GM19438 (cell line): ENCODE results near the gene RIN3.

Experiments used
- ATAC-seq: cut with Tn5 transposase; IDR thresholded peaks from one replicate; pipeline ENCODE4 v1.9.1; 2021; ENCODE audit warnings: low read depth; ENCODE audit not compliant: unreplicated experiment

RIN3 gene

DNA sequence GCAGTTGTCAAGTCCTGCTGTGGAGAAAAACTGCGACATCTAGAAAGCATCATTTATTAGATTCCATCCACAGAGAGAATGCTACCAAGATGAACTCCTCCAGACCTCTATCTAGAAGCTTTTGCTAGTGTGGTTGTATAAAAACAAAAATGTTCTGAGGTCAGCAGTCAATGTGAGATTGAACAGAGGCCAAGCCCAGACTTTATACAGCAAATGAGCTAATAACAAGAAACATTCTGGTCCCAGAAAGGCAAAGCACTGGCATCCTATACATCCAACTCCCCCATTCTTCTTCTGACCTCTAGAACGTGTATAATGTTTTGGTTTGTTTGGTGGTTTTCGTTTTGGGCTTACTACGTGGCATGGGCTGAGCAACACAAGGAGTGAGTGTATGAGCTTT, 26.7 kb upstream of the RIN3 start:
- no peak for ATAC-seq

DNA sequence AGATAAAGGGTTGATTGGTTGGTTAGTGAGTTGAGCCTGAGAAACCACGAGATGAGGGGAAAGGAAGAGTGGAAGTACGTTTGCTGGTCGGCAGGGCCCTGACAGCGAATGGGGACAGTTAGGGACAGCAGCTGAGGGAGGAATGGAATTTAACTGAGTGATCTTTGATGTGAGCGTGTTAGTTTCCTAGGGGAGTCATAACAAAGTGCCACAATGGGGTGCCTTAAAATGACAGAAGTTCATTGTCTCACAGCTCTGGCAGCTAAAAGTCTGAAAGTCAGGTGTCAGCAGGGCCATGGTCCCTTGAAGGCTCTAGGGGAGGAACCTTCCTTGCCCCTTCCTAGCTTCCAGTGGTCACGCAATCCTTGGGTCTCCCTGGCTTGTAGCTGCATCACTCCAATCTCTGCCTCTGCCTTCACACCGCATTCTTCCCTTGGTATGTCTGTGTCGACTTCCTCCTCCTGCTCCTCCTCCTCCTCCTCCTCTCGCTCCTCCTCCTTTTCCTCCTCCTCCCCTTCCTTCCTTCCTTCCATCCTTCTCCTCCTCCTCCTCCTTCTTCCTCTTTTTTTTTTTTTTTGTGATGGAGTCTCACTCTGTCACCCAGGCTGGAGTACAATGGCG, 26.0 kb upstream of the RIN3 start:
- ATAC-seq: no peak

DNA sequence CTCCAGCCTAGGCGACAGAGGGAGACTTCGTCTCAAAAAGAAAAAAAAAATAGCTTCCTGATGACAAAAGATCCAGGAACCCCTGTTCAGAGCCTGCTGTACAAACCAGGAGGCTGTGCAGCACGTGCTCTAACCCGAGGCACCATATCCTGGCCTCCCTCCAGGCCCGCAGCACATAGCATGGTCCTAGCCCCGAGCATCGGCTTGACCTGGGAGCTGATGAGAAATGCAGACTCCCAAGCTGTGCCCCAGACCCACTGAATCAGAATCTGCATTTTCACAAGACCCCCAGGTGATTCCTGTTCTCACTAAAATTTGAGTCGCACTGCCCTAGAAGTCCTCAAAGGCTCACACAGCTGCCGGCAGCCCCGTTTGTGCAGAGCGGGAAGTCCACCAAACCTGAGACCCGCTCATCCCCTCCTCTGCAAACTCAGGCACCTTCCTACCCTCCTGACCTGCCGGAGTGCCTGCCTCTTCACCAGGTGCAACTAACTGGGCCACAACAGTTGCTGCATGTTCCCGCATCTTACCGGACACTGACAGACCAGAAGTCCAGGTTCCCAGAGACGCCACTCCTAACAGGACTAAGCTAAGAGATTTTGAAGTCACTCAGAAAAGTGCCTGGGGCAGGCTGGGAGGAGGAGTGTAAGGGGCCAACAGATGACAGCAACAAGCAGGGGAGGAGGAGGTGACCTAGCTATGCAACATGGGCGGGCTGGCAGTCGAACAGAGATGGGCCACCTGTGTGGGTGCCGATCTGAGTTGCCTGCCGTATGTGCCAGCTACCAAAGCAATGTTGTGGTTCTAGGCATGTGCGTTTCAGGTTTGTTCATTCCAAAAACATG, 24.0 kb upstream of the RIN3 start:
- no peak for ATAC-seq

DNA sequence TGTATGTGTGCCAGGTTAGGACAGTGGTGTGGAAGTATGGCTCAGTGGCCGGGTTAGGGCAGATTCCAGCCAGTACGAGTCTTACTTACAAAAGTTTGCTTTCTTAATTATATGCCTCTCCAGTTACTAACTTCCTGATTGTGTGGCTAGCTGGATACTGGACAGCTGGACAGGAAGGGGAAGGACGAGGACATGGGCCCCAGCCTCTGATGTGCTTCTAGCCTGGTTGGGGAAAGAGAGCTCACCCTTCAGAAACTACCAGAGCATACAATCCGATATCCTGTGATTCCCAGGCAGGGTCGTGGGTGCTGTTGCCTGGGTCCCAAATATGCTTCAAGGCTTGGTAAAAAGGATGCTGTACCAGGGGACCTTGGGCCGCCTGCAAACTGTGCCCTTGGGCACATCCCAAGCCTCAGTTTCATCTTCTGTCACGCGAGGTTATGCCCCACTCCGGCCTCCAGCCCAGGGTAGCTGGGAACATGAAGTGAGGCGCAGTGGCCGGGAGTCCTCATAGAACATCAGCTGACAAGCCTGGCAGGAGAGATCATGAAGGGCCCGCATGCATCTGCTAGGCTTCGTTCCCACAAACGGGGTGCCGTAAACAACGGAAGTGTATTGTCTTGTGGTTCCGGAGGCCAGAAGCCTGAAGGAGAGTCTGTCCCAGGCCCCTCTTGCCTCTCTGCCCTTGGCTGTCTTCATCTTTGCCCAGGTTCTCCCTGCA, 23.2 kb upstream of the RIN3 start:
- no peak for ATAC-seq

DNA sequence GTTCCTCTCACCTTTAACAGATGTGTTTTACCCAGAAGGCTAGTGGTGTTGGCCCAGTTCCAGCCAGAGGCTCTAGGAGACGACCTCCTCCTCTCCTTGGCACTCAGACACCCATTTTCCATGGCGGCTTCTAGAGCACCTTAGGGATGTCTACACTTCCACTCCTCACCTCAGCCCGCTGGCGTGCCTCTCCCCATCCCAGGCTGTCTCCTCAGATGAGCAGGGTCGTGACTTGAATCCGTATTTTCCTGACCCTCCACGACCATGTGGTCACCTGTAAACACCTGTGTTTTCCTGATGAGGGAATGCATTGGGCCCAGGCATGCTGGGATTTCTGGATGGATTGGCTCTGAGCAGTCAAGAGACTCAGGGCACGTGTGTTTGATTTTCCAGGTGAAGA, 21.8 kb upstream of the RIN3 start:
- no peak for ATAC-seq

DNA sequence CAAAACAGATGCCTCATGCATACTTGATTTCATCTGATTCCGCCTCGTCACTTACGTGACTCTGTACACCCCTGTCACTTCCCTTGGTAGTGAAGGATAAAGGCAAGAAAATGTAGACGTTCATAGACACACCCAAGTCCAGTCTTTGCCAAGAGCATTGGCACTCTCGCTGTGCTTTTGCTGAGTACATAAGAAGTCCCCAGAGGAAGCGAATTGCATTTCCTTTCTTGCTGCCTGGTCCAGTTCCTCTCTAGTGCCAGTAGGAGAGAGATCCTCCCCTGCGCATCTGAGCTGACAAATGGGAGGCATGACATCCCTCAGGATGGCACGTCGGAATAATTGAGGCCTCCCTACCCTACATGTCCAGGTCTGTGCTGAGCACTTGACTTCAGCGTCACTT, 21.3 kb upstream of the RIN3 start:
- ATAC-seq: no peak

DNA sequence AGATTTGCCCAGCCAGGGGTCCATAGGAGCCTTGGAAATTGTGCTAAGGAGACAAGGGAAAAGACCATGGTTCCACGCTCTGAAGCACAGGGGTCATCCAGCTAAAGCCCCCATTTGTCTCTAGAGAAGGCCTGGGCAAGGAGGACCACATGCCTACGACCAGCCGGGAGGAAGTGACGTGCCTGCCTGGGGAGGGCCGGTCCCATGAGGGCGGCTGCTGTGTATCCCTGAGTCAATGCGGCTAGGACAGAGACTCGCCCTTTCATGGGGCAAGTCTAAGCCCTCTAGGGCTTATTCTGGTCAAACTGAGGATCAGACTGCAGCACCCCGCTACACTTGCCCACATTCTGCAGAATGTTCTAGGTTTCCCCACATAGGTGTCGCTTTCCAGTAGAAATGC, 20.6 kb upstream of the RIN3 start:
- ATAC-seq: no peak

DNA sequence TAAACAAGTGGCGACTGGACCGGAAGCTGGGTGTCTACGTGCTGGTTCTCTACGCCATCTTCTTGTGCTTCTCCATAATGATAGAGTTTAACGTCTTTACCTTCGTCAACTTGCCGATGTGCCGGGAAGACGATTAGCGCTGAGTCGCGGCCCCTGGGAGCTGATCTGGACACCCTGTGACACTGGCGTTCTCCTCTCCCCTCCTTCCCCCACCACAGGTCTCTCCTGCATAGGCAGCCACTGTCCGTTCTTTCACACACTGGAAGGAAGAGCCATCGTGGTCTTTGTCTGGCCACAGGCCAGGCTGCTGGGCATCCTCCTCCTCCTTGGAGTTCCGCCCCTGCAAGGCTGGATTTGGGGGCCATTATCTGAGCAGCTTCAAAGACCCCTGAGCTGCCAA, 20.1 kb upstream of the RIN3 start:
- ATAC-seq: no peak

DNA sequence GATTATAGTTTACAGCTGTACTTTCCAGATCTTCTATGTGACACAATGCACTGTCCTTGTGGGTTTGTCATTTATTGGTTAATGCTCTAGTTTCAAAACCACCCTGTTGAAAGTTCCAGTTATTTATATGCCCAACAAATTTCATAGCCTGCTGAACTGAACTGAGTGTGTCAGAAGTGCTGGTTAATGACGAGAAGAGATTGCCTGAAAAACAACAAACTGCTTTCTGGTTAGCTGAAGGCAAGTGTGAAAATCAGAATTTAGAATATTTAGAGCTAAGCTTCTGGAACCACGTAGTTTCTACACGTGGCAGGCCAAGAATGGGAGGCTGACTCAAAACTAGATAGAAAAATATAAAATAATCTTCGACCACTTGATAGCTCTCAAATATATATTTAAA, 19.1 kb upstream of the RIN3 start:
- ATAC-seq: no peak

DNA sequence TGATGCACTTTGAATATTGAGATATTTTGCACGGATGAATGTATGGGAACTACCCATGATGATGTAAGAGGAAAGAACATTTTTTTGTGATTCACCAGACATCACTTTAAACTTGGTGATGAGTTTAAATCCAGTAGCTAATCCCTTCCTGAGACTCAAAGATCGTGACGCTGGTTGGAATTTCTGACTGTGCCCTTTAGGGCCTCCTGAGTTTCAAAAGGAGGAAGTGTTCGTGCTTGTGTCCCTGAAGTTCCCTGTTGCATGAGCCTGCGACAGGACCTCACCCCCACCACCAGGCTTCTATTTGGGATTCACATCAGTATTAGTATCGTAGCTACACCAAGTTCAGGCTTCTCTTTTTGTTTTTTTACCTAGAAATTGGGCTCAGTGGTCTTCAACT, 18.6 kb upstream of the RIN3 start:
- ATAC-seq: no peak

DNA sequence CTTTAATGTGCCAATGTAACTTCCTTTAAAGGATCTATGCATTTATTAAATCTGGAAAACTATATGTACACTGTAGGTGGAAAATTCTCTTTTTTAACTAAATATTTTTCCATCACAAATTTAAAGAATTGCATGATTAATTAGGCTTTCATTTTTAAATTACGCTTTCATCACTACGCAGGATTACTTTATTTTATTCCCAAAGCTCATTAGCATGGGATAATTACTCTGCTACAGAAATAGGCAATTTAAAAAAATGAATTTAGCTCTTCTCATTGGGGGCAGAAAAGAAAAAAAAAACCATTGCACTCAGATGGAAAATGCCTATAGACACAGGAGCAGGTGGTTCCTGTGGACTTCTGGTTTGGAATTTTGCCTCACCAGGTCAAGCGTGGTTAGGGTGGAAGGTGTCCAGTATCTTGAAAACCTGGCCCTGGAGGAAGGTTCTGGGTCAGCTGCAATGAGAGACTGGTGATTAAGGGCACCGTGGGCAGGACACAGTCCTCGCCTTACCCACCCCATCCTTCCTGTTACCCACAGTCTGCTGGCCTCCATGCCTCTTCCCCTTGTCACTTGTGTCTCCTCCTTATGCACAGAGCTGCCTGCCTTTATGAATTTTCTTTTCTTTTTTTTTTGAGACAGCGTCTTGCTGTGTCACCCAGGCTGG, 17.3 kb upstream of the RIN3 start:
- ATAC-seq: no peak

DNA sequence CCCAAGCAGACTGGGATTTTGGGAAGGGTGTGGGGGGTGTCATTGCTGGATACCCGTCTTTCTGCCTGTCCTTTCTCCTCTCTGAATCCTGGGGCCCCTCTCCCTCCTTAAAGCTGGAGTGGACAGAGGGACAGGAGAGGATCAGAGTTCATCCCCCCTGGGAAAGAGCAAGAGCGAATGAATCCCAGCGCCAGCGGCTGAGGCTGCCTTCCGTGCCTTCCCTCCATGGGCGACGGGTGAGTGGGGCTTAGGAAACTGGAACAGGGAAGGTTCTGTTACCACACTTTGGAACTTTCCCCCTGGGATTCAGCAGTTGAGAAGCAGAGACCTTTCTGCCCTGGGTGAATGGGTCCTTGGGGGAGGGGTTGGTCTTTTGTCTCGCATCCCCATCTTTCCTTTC, 16.2 kb upstream of the RIN3 start:
- no peak for ATAC-seq

DNA sequence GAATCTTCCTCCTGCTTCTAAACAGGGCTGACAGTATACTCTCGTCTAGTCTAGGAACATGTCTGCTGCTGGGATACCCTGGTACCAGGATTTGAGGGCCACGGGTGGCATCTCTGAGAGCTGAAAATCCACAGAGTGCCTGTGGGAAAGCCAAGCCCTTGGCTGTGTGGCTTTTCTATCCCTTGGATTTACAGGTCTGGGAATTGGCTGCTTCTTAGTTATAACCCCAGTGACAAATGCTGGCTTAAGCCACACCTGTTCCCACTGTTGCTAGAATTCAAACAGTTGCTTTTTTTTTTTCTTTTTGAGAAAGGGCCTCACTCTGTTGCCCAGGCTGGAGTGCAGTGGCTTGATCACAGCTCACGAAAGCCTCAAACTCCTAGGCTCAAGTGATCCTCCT, 14.3 kb upstream of the RIN3 start:
- ATAC-seq: no peak

DNA sequence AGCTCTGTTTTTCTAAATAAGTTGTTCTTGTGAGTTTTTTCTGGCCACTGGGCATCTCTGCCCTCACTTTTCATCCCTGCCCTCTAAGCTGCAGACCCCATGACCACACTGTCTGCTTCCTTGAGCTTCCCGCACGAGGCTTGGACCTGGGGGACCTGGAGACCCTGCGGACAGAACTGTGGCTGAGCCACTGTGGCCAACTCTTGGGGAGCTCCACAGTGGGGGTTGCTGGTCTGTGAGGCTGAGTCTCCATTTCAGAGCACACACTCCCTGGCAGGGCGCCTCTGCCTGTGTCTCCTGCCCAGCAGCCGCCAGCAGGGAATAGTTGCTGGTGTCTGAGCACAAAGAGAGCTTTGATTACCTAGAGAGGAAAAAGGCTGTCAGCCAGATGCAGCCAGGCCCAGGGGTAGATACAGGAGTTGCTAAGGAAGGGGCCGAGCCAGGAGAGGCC, 13.1 kb upstream of the RIN3 start:
- ATAC-seq: no peak

DNA sequence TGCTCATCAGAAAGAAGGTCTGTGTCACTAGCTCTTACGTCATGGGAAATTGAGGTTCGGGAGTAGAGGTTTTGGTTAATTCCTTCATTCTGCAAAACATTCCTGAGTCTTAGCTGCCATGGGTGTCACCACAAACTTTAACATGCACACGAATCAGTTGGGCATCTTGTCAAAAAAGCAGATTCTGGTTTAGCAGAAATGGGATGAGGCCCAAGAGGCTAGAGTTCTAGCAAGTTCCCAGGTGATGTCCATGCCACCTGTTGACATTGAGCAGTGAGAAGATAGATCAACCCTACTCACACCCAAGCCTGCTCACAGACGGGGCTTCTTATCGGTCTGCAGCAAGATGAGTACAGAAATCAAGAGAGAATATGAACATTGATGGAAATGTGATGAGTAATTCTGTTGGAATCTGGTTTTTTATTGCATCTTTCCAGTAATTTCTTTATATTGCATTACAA, 11.7 kb upstream of the RIN3 start:
- ATAC-seq: no peak

DNA sequence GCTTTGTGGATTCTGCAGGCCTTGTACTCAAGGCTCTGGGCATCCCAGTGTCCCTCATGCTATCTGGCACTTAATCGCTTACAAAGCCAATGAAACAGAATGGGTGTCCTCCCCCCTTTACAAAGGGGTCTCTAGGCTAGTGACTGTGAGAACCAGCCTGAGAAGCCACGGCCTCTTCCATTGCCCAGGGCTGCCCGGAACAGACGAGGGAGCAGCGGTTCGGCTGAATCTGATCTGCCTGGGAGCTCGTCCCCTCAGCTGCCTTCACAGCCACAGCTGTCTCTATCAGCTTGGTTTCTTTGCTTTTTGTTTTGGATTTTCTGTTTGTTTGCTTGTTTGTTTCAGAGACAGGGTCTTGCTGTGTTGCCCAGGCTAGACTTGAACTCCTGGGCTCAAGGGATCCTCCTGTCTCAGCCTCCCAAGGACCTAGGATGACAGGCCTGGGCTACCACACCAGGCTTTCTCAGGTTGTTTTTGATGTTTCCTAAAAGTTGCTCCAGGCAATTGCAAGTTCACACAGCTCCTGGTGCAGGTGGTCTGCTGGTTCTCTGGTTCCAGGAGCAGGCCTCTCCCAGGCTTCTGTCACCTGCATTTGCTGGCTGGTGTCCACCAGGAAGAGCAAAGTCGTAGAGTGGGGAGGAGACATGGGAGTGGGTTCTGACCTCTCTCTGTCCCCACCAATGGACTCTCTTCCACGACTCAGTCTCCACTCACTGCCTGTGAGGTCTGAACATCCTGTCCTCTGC, 10.9 kb upstream of the RIN3 start:
- no peak for ATAC-seq

DNA sequence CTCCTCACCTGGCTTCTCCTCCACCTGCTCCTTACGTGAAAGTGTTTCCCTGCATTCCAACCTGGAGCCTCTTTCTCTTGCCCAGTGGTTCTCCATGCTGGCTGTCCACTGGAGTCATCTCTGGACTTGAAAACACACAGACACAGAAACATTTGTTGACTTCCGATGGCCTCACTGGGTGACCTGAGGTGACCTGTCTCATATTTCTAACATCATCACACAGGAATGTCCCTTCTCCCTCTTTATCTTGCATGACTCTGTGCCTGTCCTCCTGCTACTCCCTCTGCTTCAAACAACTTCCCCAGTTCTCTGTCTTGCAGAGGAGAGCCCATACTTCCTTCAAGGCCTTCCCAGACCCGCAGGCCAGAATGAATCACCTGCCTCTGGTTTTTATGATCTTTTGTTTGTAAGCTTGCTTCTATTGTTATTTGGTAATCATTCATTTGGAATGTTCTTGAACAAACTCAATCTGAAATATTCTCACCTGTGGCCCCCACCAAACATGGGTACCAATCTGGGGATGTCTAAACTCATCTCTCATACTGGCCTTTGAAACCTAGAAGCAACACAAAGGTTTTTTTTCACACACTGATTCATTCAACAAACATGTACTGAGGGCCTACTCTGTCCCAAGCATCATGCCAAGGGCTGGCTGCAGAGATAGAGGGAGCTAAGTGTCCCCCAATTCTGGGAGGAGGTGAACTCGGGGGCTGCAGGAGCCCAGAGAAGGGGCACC, 9.7 kb upstream of the RIN3 start:
- no peak for ATAC-seq

DNA sequence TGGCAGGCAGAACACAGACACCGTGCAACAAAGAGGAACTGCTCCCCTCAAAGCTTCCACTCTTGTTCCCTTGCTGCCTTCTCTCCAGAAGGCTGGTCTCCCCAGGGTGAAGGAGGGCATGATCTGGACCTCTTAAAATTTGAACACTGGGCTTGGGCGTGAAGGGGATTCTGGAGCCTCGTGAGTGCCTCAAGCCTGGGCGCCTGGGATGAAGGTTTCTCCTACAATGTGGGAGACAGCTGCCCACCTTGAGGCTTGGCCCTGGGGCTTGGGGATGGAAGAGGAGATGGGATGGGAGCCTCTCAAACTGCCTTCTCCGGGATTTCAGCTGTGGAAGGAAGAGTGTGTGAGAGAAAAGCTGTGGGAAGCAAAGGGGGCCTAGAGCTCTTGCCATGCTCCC, 7.8 kb upstream of the RIN3 start:
- ATAC-seq: no peak

DNA sequence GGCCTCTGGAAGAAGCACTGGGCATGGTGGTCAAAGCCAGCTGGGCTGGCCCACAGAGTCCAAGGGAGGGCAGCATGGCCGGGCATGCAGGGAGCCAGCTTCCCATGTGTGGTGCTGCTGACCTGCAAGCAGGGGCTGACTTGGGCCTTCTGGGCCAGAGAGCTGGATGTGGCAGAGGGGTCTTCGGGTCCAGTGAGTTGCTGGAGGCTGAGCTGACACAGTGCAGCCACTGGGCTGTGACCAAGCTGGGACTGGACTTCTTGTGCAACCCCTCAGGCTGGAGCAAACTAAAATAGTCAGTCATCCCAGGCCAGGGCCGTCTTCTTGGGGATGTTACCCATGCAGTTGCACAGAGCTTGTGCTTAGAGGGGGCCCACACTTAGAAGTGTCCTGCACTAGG, 7.3 kb upstream of the RIN3 start:
- ATAC-seq: no peak
